KMS-11 (cell line): ENCODE results near the gene CDH13.

Experiments
- H2AFZ ChIP-seq: fragments of 200-600 bp; sonication (generic); 2 replicates; pipeline ENCODE4 v1.6.1; 2016; ENCODE audit warnings: antibody characterized with exemption, mixed run types, low read depth
- H3K27ac ChIP-seq: fragments of 200-600 bp; sonication (generic); 2 replicates; pipeline ENCODE4 v1.6.1; 2016; ENCODE audit warnings: mild to moderate bottlenecking, mixed run types
- H3K27me3 ChIP-seq: fragments of 200-600 bp; sonication (generic); 2 replicates; pipeline ENCODE4 v1.6.1; 2017; ENCODE audit warnings: mild to moderate bottlenecking, low read depth, mixed run types, moderate library complexity; ENCODE audit not compliant: insufficient read depth
- H3K36me3 ChIP-seq: fragments of 200-600 bp; sonication (generic); 2 replicates; pipeline ENCODE4 v1.6.1; 2017; ENCODE audit warnings: mild to moderate bottlenecking, mixed run types; ENCODE audit not compliant: insufficient read depth
- H3K4me1 ChIP-seq: fragments of 200-600 bp; sonication (generic); 2 replicates; pipeline ENCODE4 v1.6.1; 2016; ENCODE audit warnings: mild to moderate bottlenecking, low read depth, mixed run types; ENCODE audit not compliant: poor library complexity, severe bottlenecking
- H3K4me2 ChIP-seq: fragments of 200-600 bp; sonication (generic); 2 replicates; pipeline ENCODE4 v1.7.0; 2016; ENCODE audit warnings: mild to moderate bottlenecking, mixed run types
- H3K4me3 ChIP-seq: fragments of 200-600 bp; sonication (generic); IDR thresholded peaks from 2 replicates; pipeline ENCODE4 v1.6.1; 2017; ENCODE audit warnings: low read depth, low read length, mixed read lengths; ENCODE audit not compliant: insufficient read depth
- H3K79me2 ChIP-seq: fragments of 200-600 bp; sonication (generic); 2 replicates; pipeline ENCODE4 v1.6.1; 2016; ENCODE audit warnings: low read depth, mixed run types; ENCODE audit not compliant: insufficient read depth
- H3K9ac ChIP-seq: fragments of 200-600 bp; sonication (generic); 2 replicates; pipeline ENCODE4 v1.6.1; 2016; ENCODE audit warnings: mild to moderate bottlenecking, mixed run types
- H4K20me1 ChIP-seq: fragments of 200-600 bp; sonication (generic); 2 replicates; pipeline ENCODE4 v1.6.1; 2016; ENCODE audit warnings: mild to moderate bottlenecking, mixed run types; ENCODE audit not compliant: insufficient read depth
- CTCF ChIP-seq: fragments of 200-600 bp; sonication (generic); conservative IDR thresholded peaks from 2 replicates; pipeline ENCODE4 v1.6.1; 2017; ENCODE audit warnings: low read depth, mild to moderate bottlenecking, antibody characterized with exemption, low read length, moderate library complexity, mixed read lengths

Gene CDH13

GRCh38 chr16:83301971-83302370 lies 675.2 kb downstream of the CDH13 start:
- no peak for TF ChIP-seq CTCF
- Histone ChIP-seq H3K36me3 (no peaks in the 10 kb centered on the region), H3K4me2 (no peak overlapping the region), H4K20me1 (no peaks in the 10 kb centered on the region), H3K4me3 (no peak overlapping the region), H3K4me1 (no peaks in the 10 kb centered on the region), H3K9ac (no peak overlapping the region), H3K27ac (no peak overlapping the region), H2AFZ (no peak overlapping the region), H3K27me3 (no peaks in the 10 kb centered on the region), H3K79me2 (no peaks in the 10 kb centered on the region)

- H3K9ac ChIP-seq: no peak overlapping the region
- H3K27ac ChIP-seq: no peak overlapping the region
- no peaks in the 10 kb centered on the region for H3K79me2 ChIP-seq
- no peaks in the 10 kb centered on the region for H3K4me1 ChIP-seq
- no peaks in the 10 kb centered on the region for H4K20me1 ChIP-seq
- no peaks in the 10 kb centered on the region for H3K36me3 ChIP-seq
- no peak overlapping the region for H3K4me3 ChIP-seq
- H2AFZ ChIP-seq: no peak overlapping the region
- no peak overlapping the region for H3K4me2 ChIP-seq
- H3K27me3 ChIP-seq: no peaks in the 10 kb centered on the region
- no peak for TF ChIP-seq CTCF
These were observed 676.1 kb downstream of the CDH13 start for GRCh38 chr16:83302853-83303252.

- no peak for TF ChIP-seq CTCF
- Histone ChIP-seq H3K27me3 (no peaks in the 10 kb centered on the region), H3K4me2 (no peak overlapping the region), H2AFZ (no peak overlapping the region), H3K36me3 (no peaks in the 10 kb centered on the region), H3K79me2 (no peaks in the 10 kb centered on the region), H3K4me1 (no peaks in the 10 kb centered on the region), H4K20me1 (no peaks in the 10 kb centered on the region), H3K27ac (no peak overlapping the region), H3K4me3 (no peak overlapping the region), H3K9ac (no peak overlapping the region)
These were observed 678.3 kb downstream of the CDH13 start for GRCh38 chr16:83305092-83305491.

DNA sequence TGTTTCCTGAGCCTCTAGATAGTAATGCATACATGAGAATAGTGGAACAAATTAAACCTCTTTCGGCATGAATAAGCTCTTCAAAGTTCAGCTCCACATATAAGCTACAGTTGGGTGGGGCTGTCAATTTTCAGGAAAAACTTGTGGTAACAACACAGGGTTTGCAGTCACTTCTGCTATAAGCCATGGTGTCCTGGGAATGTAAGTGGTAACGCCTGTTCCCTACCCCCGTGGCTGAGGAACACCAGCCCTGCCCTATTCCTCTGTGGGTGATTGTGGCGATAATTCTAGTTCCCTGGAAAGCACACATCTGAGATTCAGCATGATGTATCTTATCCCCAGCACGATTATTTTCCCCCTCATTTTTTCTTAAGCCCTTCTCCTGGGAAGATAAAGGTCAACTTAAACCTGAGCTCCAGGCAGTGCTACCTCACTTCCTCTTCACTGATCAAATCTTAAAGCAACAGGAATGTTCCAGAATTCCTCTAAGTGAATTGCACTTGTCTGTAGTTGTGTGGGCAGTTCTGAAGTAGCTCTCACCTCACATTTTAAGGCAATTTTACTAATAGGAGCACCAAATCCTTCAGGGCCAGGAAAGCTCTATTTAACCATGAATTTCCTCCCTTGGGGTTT lies 680.3 kb downstream of the CDH13 start:
- Histone ChIP-seq H3K4me1 (no peaks in the 10 kb centered on the region), H3K79me2 (no peaks in the 10 kb centered on the region), H3K27ac (no peak overlapping the region), H3K9ac (no peak overlapping the region), H3K27me3 (no peaks in the 10 kb centered on the region), H3K4me2 (no peak overlapping the region), H3K4me3 (no peak overlapping the region), H4K20me1 (no peaks in the 10 kb centered on the region), H2AFZ (no peak overlapping the region), H3K36me3 (no peaks in the 10 kb centered on the region)
- no peak for TF ChIP-seq CTCF
